Vagina (tissue), 2 donors: Measurements from ENCODE around the gene RNASE9.

Experiments used
- POLR2A ChIP-seq, 2 donors: fragments of 450-650 bp; IDR thresholded peaks; one replicate each; pipeline ENCODE4 v1.6.1; 2017; ENCODE audit warnings: antibody characterized with exemption in 2 of 2, mild to moderate bottlenecking in 2 of 2, moderate library complexity in 2 of 2
- POLR2AphosphoS5 ChIP-seq, 2 donors: sonication (generic); formaldehyde crosslinking; IDR thresholded peaks; one replicate each; pipeline ENCODE4 v1.9.0; 2017; ENCODE audit warnings: antibody characterized with exemption in 2 of 2, mild to moderate bottlenecking in 2 of 2, low read depth in 1 of 2; ENCODE audit not compliant: insufficient read depth in 1 of 2
- TF ChIP-seq, protein P1 (sequence below), 3 experiments: fragments of 450-650 bp in 2 of 3; fragments of 200-600 bp in 1 of 3; sonication (generic) in 1 of 3; IDR thresholded peaks; one replicate each; pipeline ENCODE4 v1.5.1; 2017 to 2019; ENCODE audit warnings: antibody characterized with exemption in 3 of 3, mild to moderate bottlenecking in 2 of 3, moderate library complexity in 2 of 3

DNA sequence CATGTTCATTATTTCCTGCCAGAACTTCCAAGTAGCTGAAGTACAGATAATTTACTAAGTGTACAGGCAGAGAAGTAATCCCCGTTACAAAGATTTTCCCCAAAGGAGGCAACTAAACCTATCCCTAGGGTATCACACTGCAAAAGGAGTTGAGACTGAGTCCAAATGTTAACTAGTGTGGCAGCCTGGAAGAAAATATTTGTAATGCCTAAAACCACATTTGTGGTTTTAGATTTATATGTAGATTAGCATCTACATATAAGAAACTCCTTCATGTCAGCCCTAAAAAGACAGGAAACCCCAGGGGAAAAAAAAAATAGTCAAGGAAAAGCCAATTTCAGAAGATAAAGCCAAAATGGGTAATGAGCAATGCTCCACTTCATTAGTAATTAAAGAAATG lies 31.7 kb upstream of the RNASE9 start:
- TF ChIP-seq, protein P1, sequence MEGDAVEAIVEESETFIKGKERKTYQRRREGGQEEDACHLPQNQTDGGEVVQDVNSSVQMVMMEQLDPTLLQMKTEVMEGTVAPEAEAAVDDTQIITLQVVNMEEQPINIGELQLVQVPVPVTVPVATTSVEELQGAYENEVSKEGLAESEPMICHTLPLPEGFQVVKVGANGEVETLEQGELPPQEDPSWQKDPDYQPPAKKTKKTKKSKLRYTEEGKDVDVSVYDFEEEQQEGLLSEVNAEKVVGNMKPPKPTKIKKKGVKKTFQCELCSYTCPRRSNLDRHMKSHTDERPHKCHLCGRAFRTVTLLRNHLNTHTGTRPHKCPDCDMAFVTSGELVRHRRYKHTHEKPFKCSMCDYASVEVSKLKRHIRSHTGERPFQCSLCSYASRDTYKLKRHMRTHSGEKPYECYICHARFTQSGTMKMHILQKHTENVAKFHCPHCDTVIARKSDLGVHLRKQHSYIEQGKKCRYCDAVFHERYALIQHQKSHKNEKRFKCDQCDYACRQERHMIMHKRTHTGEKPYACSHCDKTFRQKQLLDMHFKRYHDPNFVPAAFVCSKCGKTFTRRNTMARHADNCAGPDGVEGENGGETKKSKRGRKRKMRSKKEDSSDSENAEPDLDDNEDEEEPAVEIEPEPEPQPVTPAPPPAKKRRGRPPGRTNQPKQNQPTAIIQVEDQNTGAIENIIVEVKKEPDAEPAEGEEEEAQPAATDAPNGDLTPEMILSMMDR (IDR thresholded peaks at IDR 0.05) = no peak
- no peak for TF ChIP-seq POLR2A (IDR thresholded peaks at IDR 0.05)
- TF ChIP-seq POLR2AphosphoS5 (IDR thresholded peaks at IDR 0.05; ENCODE audit: insufficient read depth in 1 of 2, low read depth in 1 of 2) = no peak
